Measurements from ENCODE around the gene GRSF1. TPM values are rescaled to one million over a fixed set of nuclear protein-coding genes. Genes with fewer than 3 reads are reported as not detected.

Gene GRSF1, protein sequence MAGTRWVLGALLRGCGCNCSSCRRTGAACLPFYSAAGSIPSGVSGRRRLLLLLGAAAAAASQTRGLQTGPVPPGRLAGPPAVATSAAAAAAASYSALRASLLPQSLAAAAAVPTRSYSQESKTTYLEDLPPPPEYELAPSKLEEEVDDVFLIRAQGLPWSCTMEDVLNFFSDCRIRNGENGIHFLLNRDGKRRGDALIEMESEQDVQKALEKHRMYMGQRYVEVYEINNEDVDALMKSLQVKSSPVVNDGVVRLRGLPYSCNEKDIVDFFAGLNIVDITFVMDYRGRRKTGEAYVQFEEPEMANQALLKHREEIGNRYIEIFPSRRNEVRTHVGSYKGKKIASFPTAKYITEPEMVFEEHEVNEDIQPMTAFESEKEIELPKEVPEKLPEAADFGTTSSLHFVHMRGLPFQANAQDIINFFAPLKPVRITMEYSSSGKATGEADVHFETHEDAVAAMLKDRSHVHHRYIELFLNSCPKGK
- 78.7 and 82.5 TPM in 2 replicates for total RNA-seq
- long read RNA-seq, full-length matches to known transcripts = 78 of 122 reads
- long read RNA-seq, partial matches to known transcripts = 37 of 122 reads
- long read RNA-seq, other reads (novel, unspliced or antisense) = 7 of 122 reads

GRCh38 chr4:70839589-70840093 is at the start of gene GRSF1:
TSS of gene GRSF1 (minus strand) at chr4:70839890. CDS start at chr4:70839827, 63 bp downstream.
- Mint-ChIP-seq H3K27ac (ENCODE audit: unreplicated experiment) (peak within 1 kb of the TSS; percentile 89), H3K9me3 (ENCODE audit: unreplicated experiment) (no peaks in the 10 kb centered on the region), H3K4me1 (ENCODE audit: unreplicated experiment) (peaks cover 15% of the 10 kb centered on the region), H3K36me3 (ENCODE audit: unreplicated experiment) (peaks cover 3% of the 10 kb centered on the region), H3K4me3 (ENCODE audit: unreplicated experiment) (peak within 1 kb of the TSS; percentile 96), H3K27me3 (ENCODE audit: unreplicated experiment) (no peaks in the 10 kb centered on the region)
- DNase-seq (ENCODE audit: extremely low spot score, unreplicated experiment) = peak; percentile 98
- TF ChIP-seq CTCF (IDR thresholded peaks at IDR 0.05) = peak; percentile 36

DNA sequence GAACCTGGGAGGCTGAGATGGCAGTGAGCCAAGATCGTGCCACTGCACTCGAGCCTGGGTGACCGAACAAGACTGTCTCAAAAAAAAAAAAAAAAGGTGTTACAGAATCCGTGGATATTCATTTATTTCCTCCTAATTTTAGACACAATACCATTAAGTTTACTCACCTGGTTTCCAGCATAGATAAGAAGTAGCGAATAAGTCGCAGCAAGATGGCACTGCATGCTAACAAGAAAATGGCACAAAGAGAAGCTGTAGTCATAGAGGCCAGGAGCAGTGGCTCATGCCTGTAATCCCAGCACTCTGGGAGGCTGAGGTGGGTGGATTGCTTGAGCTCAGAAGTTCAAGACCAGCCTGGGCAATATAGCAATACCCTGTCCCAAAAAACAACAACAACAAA is 45.5 kb upstream of the GRSF1 start:
- Mint-ChIP-seq H3K27me3 (ENCODE audit: unreplicated experiment) (no peaks in the 10 kb centered on the region), H3K4me1 (ENCODE audit: unreplicated experiment) (no peaks in the 10 kb centered on the region), H3K9me3 (ENCODE audit: unreplicated experiment) (no peaks in the 10 kb centered on the region), H3K36me3 (ENCODE audit: unreplicated experiment) (no peaks in the 10 kb centered on the region), H3K27ac (ENCODE audit: unreplicated experiment) (no peak overlapping the region), H3K4me3 (ENCODE audit: unreplicated experiment) (no peak overlapping the region)
- DNase-seq (ENCODE audit: extremely low spot score, unreplicated experiment) = peak; percentile 48
- no peak for TF ChIP-seq CTCF (IDR thresholded peaks at IDR 0.05)

DNA sequence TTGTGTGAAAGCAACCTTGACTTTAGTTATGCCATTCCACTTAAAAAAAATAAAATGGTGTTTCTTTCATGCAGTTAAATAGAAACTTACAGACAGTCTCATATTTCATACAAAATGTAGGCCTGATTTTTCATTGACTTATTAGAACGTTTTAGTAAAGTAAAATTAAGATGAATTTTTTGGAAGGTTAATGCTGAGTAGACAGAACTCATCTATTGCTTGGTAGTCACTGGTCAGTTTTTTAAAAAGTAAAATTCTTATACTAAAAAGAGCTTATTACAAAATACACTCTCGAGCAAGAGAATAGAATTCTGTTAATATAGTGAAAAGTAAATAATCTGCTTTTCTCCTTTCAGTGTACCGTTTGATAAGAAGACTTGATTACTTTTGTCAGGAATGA is 41.0 kb upstream of the GRSF1 start:
- no peak for TF ChIP-seq CTCF (IDR thresholded peaks at IDR 0.05)
- Mint-ChIP-seq H3K27me3 (ENCODE audit: unreplicated experiment) (no peaks in the 10 kb centered on the region), H3K9me3 (ENCODE audit: unreplicated experiment) (no peaks in the 10 kb centered on the region), H3K4me3 (ENCODE audit: unreplicated experiment) (no peak overlapping the region), H3K27ac (ENCODE audit: unreplicated experiment) (no peak overlapping the region), H3K36me3 (ENCODE audit: unreplicated experiment) (no peaks in the 10 kb centered on the region), H3K4me1 (ENCODE audit: unreplicated experiment) (no peaks in the 10 kb centered on the region)
- no peak for DNase-seq (ENCODE audit: extremely low spot score, unreplicated experiment)

DNA sequence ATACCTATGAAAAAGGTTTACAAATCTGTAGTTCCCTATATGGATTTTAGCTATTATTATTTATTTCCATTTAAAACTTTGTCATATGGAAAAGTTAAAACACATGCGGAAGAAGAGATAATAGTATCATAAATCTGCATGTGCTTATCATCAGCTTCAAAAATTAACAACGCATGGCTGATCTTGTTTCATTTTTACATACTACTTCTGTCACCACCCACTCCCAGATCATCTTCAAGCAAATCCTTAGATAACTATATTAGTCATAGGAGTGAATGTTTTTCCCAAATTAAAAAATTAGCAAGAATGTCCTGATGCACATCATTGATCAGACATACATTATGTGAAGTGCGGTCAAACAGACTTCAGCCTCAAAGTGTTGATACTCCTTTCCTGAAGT is 37.9 kb upstream of the GRSF1 start:
- Mint-ChIP-seq H3K27ac (ENCODE audit: unreplicated experiment) (no peak overlapping the region), H3K4me1 (ENCODE audit: unreplicated experiment) (peaks cover 2% of the 10 kb centered on the region), H3K4me3 (ENCODE audit: unreplicated experiment) (no peak overlapping the region), H3K36me3 (ENCODE audit: unreplicated experiment) (no peaks in the 10 kb centered on the region), H3K9me3 (ENCODE audit: unreplicated experiment) (no peaks in the 10 kb centered on the region), H3K27me3 (ENCODE audit: unreplicated experiment) (no peaks in the 10 kb centered on the region)
- TF ChIP-seq CTCF (IDR thresholded peaks at IDR 0.05) = no peak
- no peak for DNase-seq (ENCODE audit: extremely low spot score, unreplicated experiment)
